ENCODE measurements around the gene ANKLE1. TPM values are rescaled to one million over a fixed set of nuclear protein-coding genes. Genes with fewer than 3 reads are reported as not detected.
A peak's percentile ranks its signal among the peaks of the same experiment; 100 is the strongest.

The ANKLE1 gene
- total RNA-seq, 3 donors from 2014 or later: 0.23 to 1.9 (median 0.80) TPM

GRCh38 chr19:17244618-17245534 is 36.8 kb upstream of the ANKLE1 start:
- H3K4me1 ChIP-seq (ENCODE audit: low read depth): peaks cover 63% of the 10 kb centered on the region
- H3K36me3 ChIP-seq (ENCODE audit: low read depth): no peaks in the 10 kb centered on the region
- H3K9me3 ChIP-seq: no peaks in the 10 kb centered on the region
- ATAC-seq: no peak
- peak overlapping the region; percentile 81 for H3K4me3 ChIP-seq
- TF ChIP-seq, protein P1, sequence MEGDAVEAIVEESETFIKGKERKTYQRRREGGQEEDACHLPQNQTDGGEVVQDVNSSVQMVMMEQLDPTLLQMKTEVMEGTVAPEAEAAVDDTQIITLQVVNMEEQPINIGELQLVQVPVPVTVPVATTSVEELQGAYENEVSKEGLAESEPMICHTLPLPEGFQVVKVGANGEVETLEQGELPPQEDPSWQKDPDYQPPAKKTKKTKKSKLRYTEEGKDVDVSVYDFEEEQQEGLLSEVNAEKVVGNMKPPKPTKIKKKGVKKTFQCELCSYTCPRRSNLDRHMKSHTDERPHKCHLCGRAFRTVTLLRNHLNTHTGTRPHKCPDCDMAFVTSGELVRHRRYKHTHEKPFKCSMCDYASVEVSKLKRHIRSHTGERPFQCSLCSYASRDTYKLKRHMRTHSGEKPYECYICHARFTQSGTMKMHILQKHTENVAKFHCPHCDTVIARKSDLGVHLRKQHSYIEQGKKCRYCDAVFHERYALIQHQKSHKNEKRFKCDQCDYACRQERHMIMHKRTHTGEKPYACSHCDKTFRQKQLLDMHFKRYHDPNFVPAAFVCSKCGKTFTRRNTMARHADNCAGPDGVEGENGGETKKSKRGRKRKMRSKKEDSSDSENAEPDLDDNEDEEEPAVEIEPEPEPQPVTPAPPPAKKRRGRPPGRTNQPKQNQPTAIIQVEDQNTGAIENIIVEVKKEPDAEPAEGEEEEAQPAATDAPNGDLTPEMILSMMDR (IDR thresholded peaks at IDR 0.05): no peak
- intact Hi-C loops (cut with DNase I, micrococcal nuclease): no loop called here
- peak in 2 of 3 donors; percentile 73 to 77 for DNase-seq

GRCh38 chr19:17245535-17245984 is 36.1 kb upstream of the ANKLE1 start, which contains the start of gene NR2F6:
NR2F6 (minus strand) TSS chr19:17245919; CDS start chr19:17245220, 699 bp downstream.
- Histone ChIP-seq H3K9me3 (no peaks in the 10 kb centered on the region), H3K4me1 (ENCODE audit: low read depth) (peaks cover 58% of the 10 kb centered on the region), H3K36me3 (ENCODE audit: low read depth) (no peaks in the 10 kb centered on the region), H3K4me3 (peak within 1 kb of the TSS; percentile 81)
- ATAC-seq: no peak
- DNase-seq: no peak
- intact Hi-C loops (cut with DNase I, micrococcal nuclease): no loop called here
- TF ChIP-seq, protein P1 (IDR thresholded peaks at IDR 0.05): no peak

DNA sequence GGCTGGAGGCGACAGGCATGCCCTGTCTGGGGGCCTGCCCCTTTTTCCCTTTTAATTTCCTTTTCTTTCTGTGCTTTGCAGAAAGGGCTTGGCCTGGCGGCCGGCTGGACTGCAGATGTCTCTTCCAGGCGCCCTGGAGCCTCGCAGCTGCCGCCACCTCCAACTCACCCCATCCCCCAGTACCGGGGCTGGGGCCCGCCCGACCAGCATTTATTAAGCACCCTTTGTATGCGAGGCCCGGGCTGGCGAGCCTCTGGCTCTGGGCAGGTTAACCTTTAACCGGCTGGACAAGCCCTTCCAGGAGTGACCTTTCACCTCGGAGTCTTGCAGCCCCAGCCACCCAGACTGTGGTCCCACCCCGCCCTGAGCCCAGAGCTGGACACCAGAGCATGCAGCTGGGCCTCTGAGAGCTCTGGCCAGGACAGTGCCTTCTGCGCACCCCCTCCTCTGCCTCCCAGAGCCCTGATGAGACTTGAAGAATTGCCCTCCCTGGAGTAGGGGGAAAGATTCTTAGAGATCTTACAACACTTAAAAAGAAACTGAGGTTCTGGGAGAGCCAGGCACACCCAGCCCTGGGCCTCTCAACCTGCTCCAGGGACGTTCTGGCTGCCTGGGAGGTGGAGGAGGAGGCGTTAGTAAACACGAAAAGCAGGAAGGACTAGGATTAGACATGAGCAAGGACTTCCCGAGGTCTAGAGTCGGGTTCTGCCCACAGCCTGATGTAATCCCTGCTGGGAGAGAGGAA is 34.8 kb upstream of the ANKLE1 start:
- TF ChIP-seq, protein P1 (IDR thresholded peaks at IDR 0.05): no peak
- Histone ChIP-seq H3K4me3 (peak overlapping the region; percentile 14), H3K36me3 (ENCODE audit: low read depth) (no peaks in the 10 kb centered on the region), H3K4me1 (ENCODE audit: low read depth) (peaks cover 47% of the 10 kb centered on the region), H3K9me3 (no peaks in the 10 kb centered on the region)
- intact Hi-C loops (cut with DNase I, micrococcal nuclease): no loop called here
- peak; percentile 50 for ATAC-seq
- peak; percentile 70 to 87 (median 79) for DNase-seq

DNA sequence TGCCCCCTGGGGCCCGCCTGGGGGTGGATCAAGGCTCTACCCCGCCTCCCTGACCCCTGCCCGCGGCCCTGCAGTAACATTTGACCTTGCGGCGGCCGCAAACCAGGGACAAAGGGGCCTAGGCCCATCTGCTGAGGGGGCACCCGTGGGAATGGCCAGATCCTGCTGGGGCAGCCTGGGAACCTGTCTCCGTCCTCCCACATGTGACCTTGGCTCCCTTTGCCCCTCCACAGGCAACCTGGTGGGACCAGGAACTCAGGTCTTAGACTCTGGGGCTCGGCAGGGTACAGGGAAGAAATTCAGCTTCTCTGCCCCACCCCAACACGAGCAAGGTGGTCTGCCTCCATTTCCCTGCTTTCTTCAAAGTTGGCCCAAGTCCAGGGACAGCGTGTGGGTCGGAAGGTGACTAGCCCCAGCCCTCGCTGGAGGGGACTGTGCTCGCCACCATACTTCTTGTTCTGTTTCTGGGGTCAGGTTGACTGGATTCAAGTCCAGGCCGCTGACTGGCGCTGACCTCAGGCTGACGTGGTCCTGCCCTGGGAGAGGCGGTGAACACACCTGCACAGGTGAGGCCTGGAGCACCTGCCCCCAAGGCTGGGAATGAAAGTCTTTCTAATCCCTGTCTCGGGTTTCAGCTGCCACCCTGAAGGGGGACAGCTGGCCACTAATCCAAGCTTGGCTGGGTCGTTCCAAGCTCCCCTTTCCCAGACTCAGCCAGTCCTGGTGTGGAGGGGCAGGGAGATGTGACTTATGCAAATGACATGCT is 33.5 kb upstream of the ANKLE1 start:
- DNase-seq (peak; percentile 63 to 85 (median 75)), ATAC-seq (peak; percentile 35)
- Histone ChIP-seq H3K36me3 (ENCODE audit: low read depth) (no peaks in the 10 kb centered on the region), H3K9me3 (no peaks in the 10 kb centered on the region), H3K4me3 (no peak overlapping the region), H3K4me1 (ENCODE audit: low read depth) (peaks cover 35% of the 10 kb centered on the region)
- intact Hi-C loops (cut with DNase I, micrococcal nuclease): no loop called here
- TF ChIP-seq, protein P1 (IDR thresholded peaks at IDR 0.05): no peak

DNA sequence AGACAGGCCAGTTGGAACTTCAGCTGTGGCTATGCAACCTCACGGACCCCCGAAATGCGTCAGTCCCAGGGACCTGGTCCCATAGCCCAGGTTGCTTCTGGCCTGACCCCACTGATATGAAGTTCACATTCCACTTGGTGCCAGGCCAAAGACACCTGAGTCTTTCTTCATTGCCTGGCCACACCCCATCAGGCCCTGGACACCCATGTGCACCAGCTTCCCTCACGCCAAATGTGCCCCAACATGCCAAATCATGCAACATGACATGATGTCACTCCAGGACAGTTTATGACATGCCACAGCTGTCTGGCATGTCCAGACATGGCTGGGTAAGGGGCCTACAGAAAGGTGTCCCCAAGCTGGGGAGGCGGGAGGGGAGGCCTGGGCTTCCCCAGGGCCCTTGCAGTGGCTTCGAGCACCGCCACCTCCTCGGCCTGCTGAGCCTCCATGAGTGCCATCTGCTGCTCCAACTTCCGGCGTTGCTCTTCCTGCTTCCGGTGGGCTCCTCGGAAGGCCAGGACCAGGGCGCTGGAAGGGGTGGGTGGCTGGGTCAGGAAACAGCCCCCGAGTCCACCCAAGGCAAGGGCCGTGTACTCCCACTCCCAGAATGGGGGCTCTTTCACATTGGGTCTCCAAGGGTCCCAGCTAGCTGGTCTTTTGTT is 31.7 kb upstream of the ANKLE1 start:
- Histone ChIP-seq H3K9me3 (no peaks in the 10 kb centered on the region), H3K36me3 (ENCODE audit: low read depth) (no peaks in the 10 kb centered on the region), H3K4me3 (no peak overlapping the region), H3K4me1 (ENCODE audit: low read depth) (peaks cover 34% of the 10 kb centered on the region)
- ATAC-seq: no peak
- intact Hi-C loops (cut with DNase I, micrococcal nuclease): no loop called here
- peak in 2 of 3 donors; percentile 56 to 58 for DNase-seq
- TF ChIP-seq, protein P1 (IDR thresholded peaks at IDR 0.05): no peak

All from mucosa of descending colon (tissue), 3 donors.